MM.1S (cell line): Measurements from ENCODE around the gene SLC25A11.

Experiments used
- DNase-seq: peaks from one replicate; pipeline ENCODE4 v3.0.0-alpha.2; 2015
- H2AFZ ChIP-seq: fragments of 300-600 bp; sonication (generic); 2 replicates; pipeline ENCODE4 v1.6.0; 2016; ENCODE audit warnings: antibody characterized with exemption, low read length
- H3F3A ChIP-seq: fragments of 300-600 bp; sonication (generic); 2 replicates; pipeline ENCODE4 v1.6.1; 2016; ENCODE audit warnings: mild to moderate bottlenecking, antibody characterized with exemption, low read length, moderate library complexity, mixed read lengths; ENCODE audit not compliant: insufficient read depth
- H3K27ac ChIP-seq: fragments of 300-600 bp; sonication (generic); 2 replicates; pipeline ENCODE4 v1.5.1; 2016; ENCODE audit warnings: mild to moderate bottlenecking, low read length
- H3K27me3 ChIP-seq: fragments of 300-600 bp; sonication (generic); replicated peaks from 2 replicates; pipeline ENCODE4 v1.6.0; 2016; ENCODE audit warnings: low read length; ENCODE audit not compliant: insufficient read depth
- H3K36me3 ChIP-seq: fragments of 300-600 bp; sonication (generic); replicated peaks from 2 replicates; pipeline ENCODE4 v1.6.1; 2016; ENCODE audit warnings: mild to moderate bottlenecking, low read length, mixed read lengths; ENCODE audit not compliant: insufficient read depth
- H3K4me1 ChIP-seq: fragments of 300-600 bp; sonication (generic); 2 replicates; pipeline ENCODE4 v1.6.1; 2016; ENCODE audit warnings: low read length, mixed read lengths
- H3K4me2 ChIP-seq: fragments of 300-600 bp; sonication (generic); 2 replicates; pipeline ENCODE4 v1.6.0; 2016; ENCODE audit warnings: low read depth, low read length
- H3K4me3 ChIP-seq: fragments of 300-600 bp; sonication (generic); 2 replicates; pipeline ENCODE4 v1.5.1; 2016; ENCODE audit warnings: low read length, mixed read lengths
- H3K79me2 ChIP-seq: fragments of 300-600 bp; sonication (generic); 2 replicates; pipeline ENCODE4 v1.6.1; 2016; ENCODE audit warnings: mixed run types, low read length, mixed read lengths
- H3K9ac ChIP-seq: fragments of 300-600 bp; sonication (generic); 2 replicates; pipeline ENCODE4 v1.6.1; 2016; ENCODE audit warnings: low read length, mixed read lengths
- H3K9me2 ChIP-seq: fragments of 300-600 bp; sonication (generic); replicated peaks from 2 replicates; pipeline ENCODE4 v1.6.1; 2016; ENCODE audit warnings: mild to moderate bottlenecking, low read length, mixed read lengths; ENCODE audit not compliant: insufficient read depth
- H3K9me3 ChIP-seq: fragments of 300-600 bp; sonication (generic); replicated peaks from 2 replicates; pipeline ENCODE4 v1.6.1; 2016; ENCODE audit warnings: mild to moderate bottlenecking, low read length, mixed read lengths; ENCODE audit not compliant: insufficient read depth
- H4K20me1 ChIP-seq: fragments of 300-600 bp; sonication (generic); 2 replicates; pipeline ENCODE4 v1.6.1; 2016; ENCODE audit warnings: mild to moderate bottlenecking, low read length, moderate library complexity, mixed read lengths; ENCODE audit not compliant: insufficient read depth
- CTCF ChIP-seq: fragments of 300-600 bp; sonication (generic); IDR thresholded peaks from 2 replicates; pipeline ENCODE4 v1.5.1; 2016; ENCODE audit warnings: antibody characterized with exemption, low read length, mixed read lengths
- EZH2 ChIP-seq: fragments of 300-600 bp; sonication (generic); optimal IDR thresholded peaks from 2 replicates; pipeline ENCODE3; 2017; ENCODE audit warnings: low read depth, mild to moderate bottlenecking, antibody characterized with exemption, low read length, mixed read lengths
- EZH2phosphoT487 ChIP-seq: fragments of 300-600 bp; sonication (generic); IDR thresholded peaks from 2 replicates; pipeline ENCODE4 v1.6.1; 2018; ENCODE audit warnings: antibody characterized with exemption, low read length

The SLC25A11 gene

GRCh38 chr17:4958102-4958501, 18.3 kb upstream of the SLC25A11 start:
- Histone ChIP-seq H3F3A (no peaks in the 10 kb centered on the region), H3K9me3 (no peaks in the 10 kb centered on the region), H3K9me2 (no peaks in the 10 kb centered on the region), H3K36me3 (no peaks in the 10 kb centered on the region), H3K27me3 (no peaks in the 10 kb centered on the region), H3K27ac (no peak overlapping the region), H2AFZ (no peak overlapping the region), H4K20me1 (no peaks in the 10 kb centered on the region), H3K4me2 (no peak overlapping the region), H3K4me1 (no peaks in the 10 kb centered on the region), H3K9ac (no peak overlapping the region), H3K4me3 (no peak overlapping the region), H3K79me2 (no peaks in the 10 kb centered on the region)
- no peak for DNase-seq
- no peak for TF ChIP-seq CTCF
- TF ChIP-seq EZH2, result no peak
- TF ChIP-seq EZH2phosphoT487, result no peak

- H3K27me3 ChIP-seq, result no peaks in the 10 kb centered on the region
- no peaks in the 10 kb centered on the region for H4K20me1 ChIP-seq
- TF ChIP-seq EZH2phosphoT487, result no peak
- TF ChIP-seq EZH2, result no peak
- peak; percentile 53 for TF ChIP-seq CTCF
- H3F3A ChIP-seq, result no peaks in the 10 kb centered on the region
- no peak overlapping the region for H3K4me2 ChIP-seq
- H3K79me2 ChIP-seq, result no peaks in the 10 kb centered on the region
- no peak overlapping the region for H3K27ac ChIP-seq
- H2AFZ ChIP-seq, result no peak overlapping the region
- DNase-seq, result peak; percentile 39
- H3K9me2 ChIP-seq, result no peaks in the 10 kb centered on the region
- H3K9ac ChIP-seq, result no peak overlapping the region
- no peaks in the 10 kb centered on the region for H3K36me3 ChIP-seq
- H3K4me3 ChIP-seq, result no peak overlapping the region
- 0 out of 2 replicates have a peak, but pooled peaks cover 2% of the 10 kb centered on the region for H3K4me1 ChIP-seq
- no peaks in the 10 kb centered on the region for H3K9me3 ChIP-seq
These were observed 16.7 kb upstream of the SLC25A11 start for GRCh38 chr17:4956493-4957061.

- H3K79me2 ChIP-seq, result peaks cover 5% of the 10 kb centered on the region; the same call in 1 of the 2 replicates
- no peak overlapping the region for H3K4me2 ChIP-seq
- no peaks in the 10 kb centered on the region for H4K20me1 ChIP-seq
- TF ChIP-seq EZH2 (no peak), CTCF (no peak), EZH2phosphoT487 (no peak)
- H2AFZ ChIP-seq, result no peak overlapping the region
- H3K4me3 ChIP-seq, result no peak overlapping the region
- H3K4me1 ChIP-seq, result peaks cover 14% of the 10 kb centered on the region; the same call in 1 of the 2 replicates
- H3K9ac ChIP-seq, result no peak overlapping the region
- no peak overlapping the region for H3K27ac ChIP-seq
- DNase-seq, result no peak
- H3K36me3 ChIP-seq, result no peaks in the 10 kb centered on the region
- no peaks in the 10 kb centered on the region for H3K27me3 ChIP-seq
- H3F3A ChIP-seq, result peaks cover 5% of the 10 kb centered on the region; the same call in 1 of the 2 replicates
- no peaks in the 10 kb centered on the region for H3K9me2 ChIP-seq
- no peaks in the 10 kb centered on the region for H3K9me3 ChIP-seq
These were observed 15.2 kb upstream of the SLC25A11 start for GRCh38 chr17:4955091-4955490.
